Neuronal stem cell (in vitro differentiated cells): ENCODE data around the gene INTS14.

Source experiments
- DNase-seq: peaks from one replicate; pipeline ENCODE4 v3.0.0-alpha.2; 2013; ENCODE audit warnings: low spot score
- H2AFZ ChIP-seq: one replicate; pipeline ENCODE4 v1.6.1; 2013; ENCODE audit warnings: mild to moderate bottlenecking, low read length, inconsistent platforms
- H2AK5ac ChIP-seq: 2 replicates; pipeline ENCODE4 v1.6.1; 2013; ENCODE audit warnings: low read depth, mild to moderate bottlenecking, inconsistent platforms, low read length, moderate library complexity, mixed read lengths
- H2BK120ac ChIP-seq: 2 replicates; pipeline ENCODE4 v1.6.1; 2013; ENCODE audit warnings: low read depth, mild to moderate bottlenecking, inconsistent platforms, low read length, moderate library complexity, mixed read lengths
- H2BK12ac ChIP-seq: one replicate; pipeline ENCODE4 v1.6.1; 2013; ENCODE audit warnings: low read length, inconsistent platforms
- H2BK15ac ChIP-seq: 2 replicates; pipeline ENCODE4 v1.6.1; 2013; ENCODE audit warnings: mild to moderate bottlenecking, low read length, inconsistent platforms, mixed read lengths
- H2BK5ac ChIP-seq: one replicate; pipeline ENCODE4 v1.6.1; 2013; ENCODE audit warnings: inconsistent platforms, mild to moderate bottlenecking, low read length, moderate library complexity
- H3K14ac ChIP-seq: one replicate; pipeline ENCODE4 v1.6.1; 2013; ENCODE audit warnings: low read length, inconsistent platforms
- H3K18ac ChIP-seq: 2 replicates; pipeline ENCODE4 v1.6.1; 2013; ENCODE audit warnings: low read length, inconsistent platforms
- H3K23ac ChIP-seq: 2 replicates; pipeline ENCODE4 v1.6.1; 2013; ENCODE audit warnings: low read depth, mild to moderate bottlenecking, mixed read lengths, low read length, inconsistent platforms; ENCODE audit not compliant: poor library complexity
- H3K27ac ChIP-seq: replicated peaks from 3 replicates; pipeline ENCODE4 v1.5.1; 2013; ENCODE audit warnings: low read length, inconsistent platforms
- H3K27me3 ChIP-seq, 3 experiments: 2 replicates each; pipeline ENCODE4 v1.6.1; 2013; ENCODE audit warnings: low read length in 3 of 3, mild to moderate bottlenecking in 2 of 3, inconsistent platforms in 1 of 3, low read depth in 1 of 3, mixed read lengths in 1 of 3, moderate library complexity in 1 of 3; ENCODE audit not compliant: control insufficient read depth in 3 of 3, insufficient read depth in 3 of 3
- H3K36me3 ChIP-seq, 2 donors: replicated peaks in 1 of 2; 2 replicates each; pipeline ENCODE4 v1.6.1; 2013; ENCODE audit warnings: low read length in 2 of 2; ENCODE audit not compliant: control insufficient read depth in 2 of 2, insufficient read depth in 2 of 2
- H3K4ac ChIP-seq: 2 replicates; pipeline ENCODE4 v1.6.1; 2013; ENCODE audit warnings: inconsistent platforms, mild to moderate bottlenecking, low read length, moderate library complexity
- H3K4me1 ChIP-seq, 2 donors: 1 replicate in 1 of 2; 2 replicates in 1 of 2; pipeline ENCODE4 v1.6.1; 2013; ENCODE audit warnings: low read length in 2 of 2, low read depth in 1 of 2; ENCODE audit not compliant: control insufficient read depth in 2 of 2, insufficient read depth in 1 of 2
- H3K4me2 ChIP-seq: one replicate; pipeline ENCODE4 v1.6.1; 2013; ENCODE audit warnings: mild to moderate bottlenecking, low read length, inconsistent platforms; ENCODE audit not compliant: insufficient read depth, poor library complexity, severe bottlenecking
- H3K4me3 ChIP-seq, 2 donors: 2 replicates each; pipeline ENCODE4 v1.5.1; 2013; ENCODE audit warnings: low read length in 2 of 2, mild to moderate bottlenecking in 2 of 2, inconsistent platforms in 1 of 2, moderate library complexity in 1 of 2
- H3K79me1 ChIP-seq: one replicate; pipeline ENCODE4 v1.6.1; 2013; ENCODE audit warnings: low read depth, mild to moderate bottlenecking, inconsistent platforms, low read length, moderate library complexity
- H3K9ac ChIP-seq: one replicate; pipeline ENCODE4 v1.6.1; 2013; ENCODE audit warnings: mild to moderate bottlenecking, low read depth, low read length, inconsistent platforms; ENCODE audit not compliant: poor library complexity
- H3K9me3 ChIP-seq, 2 donors: replicated peaks in 1 of 2; 2 replicates each; pipeline versions ENCODE3 to v1.6.1; 2013; ENCODE audit warnings: low read length in 2 of 2, mild to moderate bottlenecking in 2 of 2, inconsistent platforms in 1 of 2, low read depth in 1 of 2, mixed read lengths in 1 of 2, moderate library complexity in 1 of 2; ENCODE audit not compliant: control insufficient read depth in 2 of 2, insufficient read depth in 1 of 2
- H4K8ac ChIP-seq: one replicate; pipeline ENCODE4 v1.6.1; 2013; ENCODE audit warnings: low read depth, mild to moderate bottlenecking, inconsistent platforms, low read length, moderate library complexity
- H4K91ac ChIP-seq: one replicate; pipeline ENCODE4 v1.6.1; 2013; ENCODE audit warnings: low read length, low read depth, mild to moderate bottlenecking, inconsistent platforms; ENCODE audit not compliant: poor library complexity
- WGBS, 2 donors: extraction: QIAGEN DNeasy Blood & Tissue Kit; methylation state at CpG; one replicate each; pipeline ENCODE4 v1.1.7; 2013; ENCODE audit warnings: missing lambda C conversion rate in 2 of 2, mixed read lengths in 1 of 2; ENCODE audit not compliant: insufficient read length in 2 of 2, insufficient replicate concordance in 1 of 2; ENCODE audit errors: extremely low coverage in 2 of 2; 5-methylcytosine and 5-hydroxymethylcytosine counted together

The INTS14 gene

DNA sequence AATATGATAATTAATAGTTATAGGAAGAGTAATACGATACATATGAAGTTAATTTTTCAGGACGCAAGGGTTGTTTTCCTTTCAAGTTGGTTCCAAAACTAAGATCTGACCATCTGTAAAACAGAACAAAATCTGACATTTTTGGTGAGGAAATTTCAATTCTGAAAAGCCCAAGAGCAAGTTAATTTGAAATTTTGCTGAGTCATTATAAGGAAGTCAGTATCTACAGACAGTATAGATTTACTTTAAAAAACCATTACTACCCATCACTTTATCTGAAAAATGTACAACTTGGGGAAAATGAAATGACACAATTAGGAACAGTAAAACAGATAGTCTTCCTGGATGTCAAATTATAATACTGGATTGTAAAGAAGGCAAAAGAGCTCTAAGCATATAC, 12.5 kb downstream of the INTS14 start:
- no peak overlapping the region for H2BK120ac ChIP-seq
- no peak overlapping the region for H3K23ac ChIP-seq
- no peaks in the 10 kb centered on the region for H3K27me3 ChIP-seq
- no peak overlapping the region for H2BK15ac ChIP-seq
- no peak overlapping the region for H2AFZ ChIP-seq
- no peak overlapping the region for H2BK12ac ChIP-seq
- H2AK5ac ChIP-seq: no peak overlapping the region
- DNase-seq: no peak
- no peak overlapping the region for H2BK5ac ChIP-seq
- no CpG with 5 or more reads among the region's 2 CpGs for WGBS, 2 donors
- no peaks in the 10 kb centered on the region for H3K79me1 ChIP-seq
- H3K4me3 ChIP-seq: no peak overlapping the region
- no peak overlapping the region for H3K27ac ChIP-seq
- no peak overlapping the region for H3K4me2 ChIP-seq
- no peak overlapping the region for H3K4ac ChIP-seq
- no peak overlapping the region for H3K18ac ChIP-seq
- no peaks in the 10 kb centered on the region for H3K9me3 ChIP-seq
- peaks cover 5 to 98% of the 10 kb centered on the region in 2 donors for H3K36me3 ChIP-seq
- H3K4me1 ChIP-seq: no peaks in the 10 kb centered on the region
- no peak overlapping the region for H3K14ac ChIP-seq
- H4K8ac ChIP-seq: no peak overlapping the region
- no peak overlapping the region for H3K9ac ChIP-seq
- H4K91ac ChIP-seq: no peak overlapping the region

DNA sequence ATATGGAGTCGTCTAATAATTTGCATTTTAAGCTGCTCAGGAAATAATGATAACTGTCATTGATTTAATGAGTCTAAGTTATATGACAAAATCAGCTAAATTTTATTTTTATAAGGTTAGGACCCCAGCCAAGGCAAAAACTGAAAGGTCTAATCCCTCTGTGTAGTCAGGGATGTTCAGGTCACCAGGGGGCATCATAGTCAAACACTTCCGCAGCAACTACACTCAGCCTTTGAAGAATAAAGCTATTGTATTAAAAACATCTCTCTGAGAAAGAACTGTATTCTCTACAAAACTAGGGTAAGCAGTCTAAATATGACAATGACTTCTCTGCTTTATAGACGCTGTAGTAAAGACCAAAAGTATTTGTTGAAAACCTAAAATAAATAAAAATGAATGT, 15.0 kb downstream of the INTS14 start:
- H3K23ac ChIP-seq: no peak overlapping the region
- no peak overlapping the region for H3K4me3 ChIP-seq
- DNase-seq: no peak
- no peak overlapping the region for H2BK5ac ChIP-seq
- H2AFZ ChIP-seq: no peak overlapping the region
- no peak overlapping the region for H2BK12ac ChIP-seq
- no peaks in the 10 kb centered on the region for H3K79me1 ChIP-seq
- no peak overlapping the region for H3K9ac ChIP-seq
- peaks cover 11 to 98% of the 10 kb centered on the region in 2 donors for H3K36me3 ChIP-seq
- no peak overlapping the region for H3K4ac ChIP-seq
- H3K4me1 ChIP-seq: no peaks in the 10 kb centered on the region
- no peak overlapping the region for H2AK5ac ChIP-seq
- H2BK120ac ChIP-seq: no peak overlapping the region
- H3K14ac ChIP-seq: no peak overlapping the region
- H3K27me3 ChIP-seq: no peaks in the 10 kb centered on the region
- no peak overlapping the region for H4K91ac ChIP-seq
- H3K9me3 ChIP-seq: no peaks in the 10 kb centered on the region
- no peak overlapping the region for H3K27ac ChIP-seq
- no peak overlapping the region for H3K18ac ChIP-seq
- no peak overlapping the region for H4K8ac ChIP-seq
- H2BK15ac ChIP-seq: no peak overlapping the region
- H3K4me2 ChIP-seq: no peak overlapping the region
- no CpG with 5 or more reads among the region's 3 CpGs for WGBS, 2 donors

DNA sequence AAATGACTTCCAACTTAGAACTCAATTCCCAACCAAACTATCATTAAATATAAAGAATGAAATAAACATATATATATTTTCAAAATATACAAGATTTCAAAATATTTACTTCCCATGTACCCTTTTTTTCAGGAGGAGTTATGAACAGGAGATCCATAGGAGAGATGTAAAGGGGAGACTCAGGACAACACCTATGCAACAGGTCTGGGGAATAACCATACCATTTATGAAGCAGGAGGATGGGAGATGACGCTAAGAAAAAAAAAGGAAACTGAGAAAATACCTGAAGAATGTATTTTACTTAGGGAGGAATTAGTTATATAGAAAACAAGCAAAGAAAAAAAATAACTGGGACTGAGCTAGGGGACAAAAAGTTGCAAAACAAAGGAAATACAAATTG, 23.8 kb downstream of the INTS14 start:
- H2BK15ac ChIP-seq: no peak overlapping the region
- H3K4me2 ChIP-seq: no peak overlapping the region
- H3K18ac ChIP-seq: no peak overlapping the region
- H3K27ac ChIP-seq: no peak overlapping the region
- H2AK5ac ChIP-seq: no peak overlapping the region
- H2BK12ac ChIP-seq: no peak overlapping the region
- H3K23ac ChIP-seq: no peak overlapping the region
- no peaks in the 10 kb centered on the region for H3K27me3 ChIP-seq
- H2AFZ ChIP-seq: no peak overlapping the region
- no peak overlapping the region for H4K91ac ChIP-seq
- H3K4ac ChIP-seq: no peak overlapping the region
- H3K4me3 ChIP-seq: no peak overlapping the region
- H3K79me1 ChIP-seq: no peaks in the 10 kb centered on the region
- no peak overlapping the region for H4K8ac ChIP-seq
- peaks cover 0 to 4% of the 10 kb centered on the region in 2 donors for H3K9me3 ChIP-seq
- H3K4me1 ChIP-seq: peaks cover 2 to 47% of the 10 kb centered on the region in 2 donors
- H2BK120ac ChIP-seq: no peak overlapping the region
- no peak overlapping the region for H3K14ac ChIP-seq
- peaks cover 14 to 90% of the 10 kb centered on the region in 2 donors for H3K36me3 ChIP-seq
- no peak overlapping the region for H3K9ac ChIP-seq
- no peak for DNase-seq
- no peak overlapping the region for H2BK5ac ChIP-seq
- WGBS, 2 donors: no CpG with 5 or more reads among the region's 1 CpG

DNA sequence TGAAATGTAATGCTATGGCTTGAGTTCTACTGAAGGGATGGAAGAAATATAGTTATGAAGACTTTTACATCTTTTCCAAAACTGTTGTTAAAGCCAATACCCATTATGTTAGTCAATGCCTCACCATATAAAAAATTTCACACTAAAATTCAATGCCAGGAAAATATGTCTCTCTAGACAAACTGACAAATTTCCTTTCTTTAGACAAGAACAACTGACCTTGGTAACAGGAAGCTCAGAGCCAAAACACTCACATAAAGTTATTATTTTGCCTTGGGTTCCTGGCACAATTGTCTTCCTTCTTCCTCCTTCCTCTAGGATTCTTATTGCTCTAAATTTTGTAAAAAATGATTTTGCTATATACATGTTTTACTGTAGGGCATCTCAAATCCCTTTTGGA, 26.7 kb downstream of the INTS14 start:
- H3K14ac ChIP-seq: no peak overlapping the region
- no peak overlapping the region for H3K4me2 ChIP-seq
- no peaks in the 10 kb centered on the region for H3K27me3 ChIP-seq
- no peak overlapping the region for H3K4ac ChIP-seq
- H3K27ac ChIP-seq: no peak overlapping the region
- no peak overlapping the region for H2BK5ac ChIP-seq
- H3K18ac ChIP-seq: no peak overlapping the region
- no peak for DNase-seq
- no peak overlapping the region for H3K23ac ChIP-seq
- H3K9me3 ChIP-seq: peaks cover 0 to 4% of the 10 kb centered on the region in 2 donors
- no peak overlapping the region for H3K4me3 ChIP-seq
- no peak overlapping the region for H2BK12ac ChIP-seq
- peaks cover 12 to 89% of the 10 kb centered on the region in 2 donors for H3K36me3 ChIP-seq
- H4K8ac ChIP-seq: no peak overlapping the region
- H3K4me1 ChIP-seq: peaks cover 2 to 58% of the 10 kb centered on the region in 2 donors
- no peak overlapping the region for H2AK5ac ChIP-seq
- H4K91ac ChIP-seq: no peak overlapping the region
- no peaks in the 10 kb centered on the region for H3K79me1 ChIP-seq
- H3K9ac ChIP-seq: no peak overlapping the region
- H2BK15ac ChIP-seq: no peak overlapping the region
- no peak overlapping the region for H2AFZ ChIP-seq
- no peak overlapping the region for H2BK120ac ChIP-seq
